GM12873 (cell line): ENCODE data around the gene SPECC1.

Experiments used
- TF ChIP-seq, protein P1 (sequence below): IDR thresholded peaks from 2 replicates; pipeline ENCODE4 v1.5.1; 2012; ENCODE audit warnings: low read depth, mild to moderate bottlenecking, moderate library complexity, low read length, control low read depth; ENCODE audit not compliant: insufficient read depth; ENCODE audit errors: missing control alignments

SPECC1 gene

DNA sequence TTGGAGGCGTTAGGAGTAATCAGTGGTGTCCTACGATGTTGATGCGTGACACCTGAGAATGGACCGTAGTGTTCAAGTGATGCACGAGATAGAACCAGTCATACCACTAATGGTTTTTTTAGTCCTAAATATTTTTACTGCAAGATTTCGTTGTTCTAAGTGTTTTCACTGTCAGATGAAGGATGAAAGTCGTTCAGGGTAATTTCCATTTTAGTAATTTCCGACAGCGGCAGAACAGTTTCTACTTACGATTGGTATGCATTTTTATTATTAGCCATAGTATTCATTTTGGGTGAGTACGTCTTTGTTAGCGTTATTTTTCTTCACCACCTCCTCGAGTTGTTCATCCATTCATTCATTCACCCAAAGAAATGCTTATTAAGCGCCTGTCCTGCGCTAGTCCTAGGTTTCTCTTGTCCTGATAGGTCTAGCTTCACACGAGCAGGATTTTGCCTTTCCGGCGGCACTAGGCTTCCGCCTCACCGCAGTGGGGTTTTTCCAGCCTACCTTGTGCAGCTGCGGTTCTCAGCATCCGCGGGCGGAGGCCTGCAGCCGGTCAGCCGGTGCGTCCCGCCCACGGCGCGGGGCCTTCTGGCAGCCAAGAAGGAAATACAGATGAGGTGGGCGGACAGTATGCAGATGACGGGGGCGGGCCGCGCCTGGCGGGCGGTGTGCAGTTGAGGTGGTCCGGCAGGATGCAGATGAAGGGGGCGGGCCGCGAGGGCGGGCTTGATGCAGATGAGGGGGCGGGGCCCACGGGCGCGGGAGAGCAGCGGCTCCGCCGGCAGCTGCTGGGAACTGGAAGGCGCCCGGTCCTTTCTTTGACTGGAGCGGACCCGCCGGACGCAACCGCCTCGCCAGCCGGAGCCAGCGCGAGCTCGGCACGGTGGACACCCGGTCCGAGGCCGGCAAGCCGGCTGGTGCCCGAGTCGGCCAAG is 146.4 kb downstream of the SPECC1 start:
- TF ChIP-seq, protein P1, sequence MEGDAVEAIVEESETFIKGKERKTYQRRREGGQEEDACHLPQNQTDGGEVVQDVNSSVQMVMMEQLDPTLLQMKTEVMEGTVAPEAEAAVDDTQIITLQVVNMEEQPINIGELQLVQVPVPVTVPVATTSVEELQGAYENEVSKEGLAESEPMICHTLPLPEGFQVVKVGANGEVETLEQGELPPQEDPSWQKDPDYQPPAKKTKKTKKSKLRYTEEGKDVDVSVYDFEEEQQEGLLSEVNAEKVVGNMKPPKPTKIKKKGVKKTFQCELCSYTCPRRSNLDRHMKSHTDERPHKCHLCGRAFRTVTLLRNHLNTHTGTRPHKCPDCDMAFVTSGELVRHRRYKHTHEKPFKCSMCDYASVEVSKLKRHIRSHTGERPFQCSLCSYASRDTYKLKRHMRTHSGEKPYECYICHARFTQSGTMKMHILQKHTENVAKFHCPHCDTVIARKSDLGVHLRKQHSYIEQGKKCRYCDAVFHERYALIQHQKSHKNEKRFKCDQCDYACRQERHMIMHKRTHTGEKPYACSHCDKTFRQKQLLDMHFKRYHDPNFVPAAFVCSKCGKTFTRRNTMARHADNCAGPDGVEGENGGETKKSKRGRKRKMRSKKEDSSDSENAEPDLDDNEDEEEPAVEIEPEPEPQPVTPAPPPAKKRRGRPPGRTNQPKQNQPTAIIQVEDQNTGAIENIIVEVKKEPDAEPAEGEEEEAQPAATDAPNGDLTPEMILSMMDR: no peak

DNA sequence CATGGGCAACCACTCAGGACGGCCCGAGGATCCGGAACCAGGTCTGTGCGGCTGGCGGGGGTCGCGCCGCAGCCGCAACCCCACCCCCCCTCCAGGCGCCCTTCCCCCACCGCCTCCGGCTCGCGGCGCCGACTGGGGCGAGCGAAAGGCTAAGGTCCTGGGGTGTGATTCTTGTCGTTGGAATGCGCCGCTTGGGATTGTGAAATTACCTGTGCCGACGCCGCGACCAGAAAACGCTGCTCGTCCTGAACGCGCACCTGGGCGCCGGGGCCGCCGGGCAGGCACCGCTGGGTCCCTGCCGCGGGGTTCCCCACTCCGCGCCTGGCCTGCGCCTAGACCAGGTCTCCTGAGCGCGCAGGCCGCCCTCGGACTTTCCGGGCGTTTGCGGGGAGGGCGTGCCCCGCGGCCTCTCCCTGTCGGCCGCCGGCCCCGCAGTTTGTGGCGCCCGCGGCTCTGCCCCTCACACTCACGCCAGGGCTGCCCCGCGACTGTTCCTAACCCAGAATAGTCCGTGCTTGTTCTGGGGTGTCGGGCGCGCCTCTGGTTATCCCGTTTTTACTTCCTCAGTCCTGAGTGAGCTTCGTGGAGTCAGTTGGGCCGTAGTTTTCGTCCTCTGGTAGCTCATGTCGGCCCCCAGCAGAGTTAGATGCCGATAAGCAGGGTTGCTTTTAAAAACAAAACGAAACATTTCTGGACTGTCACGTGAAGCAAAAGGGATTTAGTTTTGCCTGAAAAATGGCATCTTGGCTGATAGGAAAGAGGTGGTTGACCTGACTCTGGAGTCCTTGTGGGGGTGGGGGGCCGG is 147.2 kb downstream of the SPECC1 start:
- TF ChIP-seq, protein P1: no peak

DNA sequence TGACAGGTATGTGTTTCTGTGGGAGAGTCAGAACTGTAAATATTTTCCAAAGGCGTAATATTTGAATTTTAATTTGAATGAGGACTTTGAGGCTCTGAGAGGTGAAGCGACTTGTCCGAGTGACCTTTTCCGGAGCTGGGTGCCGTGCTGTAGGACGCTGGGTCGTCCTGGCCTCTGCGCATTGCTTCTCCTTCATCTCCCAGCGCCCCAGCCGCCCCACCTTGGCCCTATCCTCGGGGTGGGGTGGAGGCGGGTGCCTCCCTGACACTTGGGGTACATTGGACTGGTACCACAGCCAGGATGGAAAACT is 147.8 kb downstream of the SPECC1 start:
- TF ChIP-seq, protein P1: no peak

DNA sequence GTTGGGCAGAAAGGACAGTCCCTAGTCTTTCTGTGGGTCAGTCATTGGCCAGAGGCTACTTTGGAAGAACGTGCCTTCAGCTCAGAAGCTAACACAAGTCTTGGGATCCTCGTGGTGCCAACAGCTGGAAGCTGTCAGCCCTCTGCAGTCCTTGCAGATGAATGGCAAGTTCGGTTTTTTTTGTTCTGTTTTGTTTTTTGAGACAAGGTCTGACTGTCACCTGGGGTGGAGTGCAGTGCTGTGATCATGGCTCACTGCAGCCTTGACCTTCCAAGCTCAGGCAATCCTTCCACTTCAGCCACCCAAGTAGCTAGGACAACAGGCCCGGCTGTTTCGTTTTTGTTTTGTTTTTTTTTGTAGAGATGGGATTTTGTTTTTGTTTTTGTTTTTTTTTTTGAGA is 149.4 kb downstream of the SPECC1 start:
- TF ChIP-seq, protein P1: no peak

DNA sequence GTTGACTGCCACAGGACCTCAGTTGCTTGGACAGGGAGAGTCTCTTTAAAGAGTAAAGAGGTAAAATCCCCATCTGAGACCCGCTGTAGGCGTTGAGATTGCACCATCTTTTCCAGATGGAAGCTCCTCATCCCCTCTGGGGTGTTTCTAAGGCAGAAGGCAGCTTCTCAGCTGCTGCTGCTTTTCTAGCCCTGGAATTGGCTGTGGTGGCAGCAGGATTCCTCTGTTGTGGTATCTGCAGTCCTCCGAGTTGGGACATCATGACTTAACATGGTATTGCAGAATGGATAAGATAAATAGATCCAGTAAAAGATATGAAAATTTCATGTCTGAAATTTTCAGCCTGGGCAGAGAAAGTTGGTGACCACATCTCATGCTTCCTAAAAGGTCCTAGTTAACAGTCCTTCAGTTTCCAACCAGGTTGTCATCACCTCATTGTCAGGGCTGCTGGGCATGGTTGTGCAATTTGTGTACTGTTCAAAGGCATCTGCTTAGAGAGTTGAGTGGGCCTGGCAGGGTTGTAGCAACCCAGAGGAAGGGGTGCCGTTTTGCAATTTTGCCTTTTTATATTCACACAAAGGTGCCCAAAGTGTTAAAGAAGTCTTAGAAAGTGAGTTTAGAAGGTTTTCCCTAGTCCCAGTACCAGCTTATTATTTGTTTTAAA is 150.4 kb downstream of the SPECC1 start:
- TF ChIP-seq, protein P1: no peak

GRCh38 chr17:20170085-20170484 is 160.9 kb downstream of the SPECC1 start:
- TF ChIP-seq, protein P1: no peak

DNA sequence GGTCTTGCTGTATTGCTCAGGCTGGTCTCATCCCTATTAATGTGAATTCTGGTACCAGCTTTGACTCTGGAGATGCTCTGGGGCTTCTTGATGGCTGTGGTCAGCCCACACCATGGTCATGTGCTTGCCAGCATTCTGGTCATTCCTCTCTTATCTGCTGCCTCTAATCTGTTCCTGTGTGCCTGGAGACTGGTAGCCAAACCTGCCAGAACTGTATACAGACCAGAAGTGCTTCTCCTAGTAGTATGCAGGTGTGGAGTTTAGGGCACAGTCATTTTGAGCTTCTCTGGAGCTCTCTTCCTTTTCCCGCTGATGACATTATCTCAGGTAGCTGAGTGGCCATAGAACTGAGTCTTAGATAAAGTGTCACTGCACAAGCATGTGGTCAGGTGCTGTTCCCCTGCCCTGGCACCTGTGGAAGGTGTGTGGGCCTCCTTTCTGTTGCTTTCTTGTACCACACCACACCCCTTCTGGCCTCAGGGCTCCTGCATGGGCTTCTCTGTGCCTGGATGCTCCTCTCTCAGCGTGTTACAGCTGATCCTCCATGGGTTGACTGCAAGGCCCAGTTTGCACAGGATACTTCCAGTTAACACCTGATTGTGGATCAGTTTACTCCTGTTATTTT is 162.7 kb downstream of the SPECC1 start:
- TF ChIP-seq, protein P1: no peak
